Lower leg skin (tissue), 3 donors: ENCODE results near the gene BICDL2.

Experiments used
- CTCF ChIP-seq, 3 donors: fragments of 450-650 bp; IDR thresholded peaks; one replicate each; pipeline ENCODE4 v1.5.1; 2016; ENCODE audit warnings: antibody characterized with exemption in 3 of 3, mild to moderate bottlenecking in 3 of 3, moderate library complexity in 2 of 3
- POLR2A ChIP-seq, 2 donors: fragments of 450-650 bp; IDR thresholded peaks; one replicate each; pipeline ENCODE4 v1.6.1; 2016 to 2017; ENCODE audit warnings: antibody characterized with exemption in 2 of 2, mild to moderate bottlenecking in 1 of 2, moderate library complexity in 1 of 2

GRCh38 chr16:3020247-3020603, 16.5 kb downstream of the BICDL2 start, which contains the start of gene TNFRSF12A:
- no peak for TF ChIP-seq CTCF (IDR thresholded peaks at IDR 0.05)
- TF ChIP-seq POLR2A (IDR thresholded peaks at IDR 0.05), result peak in 1 of 2 donors; percentile 9
